Endothelial cell of umbilical vein (primary cell): Measurements from ENCODE around the gene SLC8A2. TPM values are rescaled to one million over a fixed set of nuclear protein-coding genes. Genes with fewer than 3 reads are reported as not detected.

ENCODE experiments used
- BruUV-seq: library from RNA; stranded (reverse); fragments of 400-500 nt; replicated peaks from 2 replicates; lab custom pipeline; 2021; lab: Mats Ljungman, UMichigan
- CTCF ChIA-PET: fragments of 300-600, 350-600 bp; sonication (Branson Sonifier 250); formaldehyde crosslinking; loops from one replicate; lab custom pipeline; 2021; ENCODE audit warnings: antibody characterized with exemption, inconsistent platforms; lab: Charles Lee
- POLR2A ChIA-PET: fragments of 300-600, 350-600 bp; sonication (Branson Sonifier 250); formaldehyde crosslinking; loops from one replicate; lab custom pipeline; 2021; ENCODE audit warnings: antibody characterized with exemption, inconsistent platforms; lab: Charles Lee
- DNase-seq: peaks from one replicate; pipeline ENCODE4 v3.0.0-alpha.2; 2011; ENCODE audit warnings: low read depth, low spot score
- FAIRE-seq: peaks from 2 replicates; lab custom pipeline; 2011; peaks lifted over from hg19 to GRCh38; lab: Jason Lieb, UNC
- H2AFZ ChIP-seq: 2 replicates; pipeline ENCODE4 v1.6.0; 2012; ENCODE audit warnings: low read depth, low read length, control low read depth, inconsistent platforms
- H3K27ac ChIP-seq: 2 replicates; pipeline ENCODE4 v1.5.1; 2011; ENCODE audit warnings: low read depth, mild to moderate bottlenecking, control low read depth, low read length, moderate library complexity; ENCODE audit not compliant: insufficient read depth
- H3K27me3 ChIP-seq, 2 experiments: 2 replicates each; pipeline versions ENCODE4 v1.6.0 to v1.6.1; 2011; ENCODE audit warnings: low read length in 2 of 2, mixed read lengths in 1 of 2; ENCODE audit not compliant: control insufficient read depth in 2 of 2, insufficient read depth in 2 of 2
- H3K36me3 ChIP-seq, 2 experiments: 2 replicates in 1 of 2; 3 replicates in 1 of 2; pipeline ENCODE4 v1.5.1; 2011; ENCODE audit warnings: low read length in 2 of 2, mild to moderate bottlenecking in 1 of 2, moderate library complexity in 1 of 2; ENCODE audit not compliant: control insufficient read depth in 2 of 2, insufficient read depth in 2 of 2; ENCODE audit errors: extremely low read depth in 1 of 2
- H3K4me1 ChIP-seq: 3 replicates; pipeline ENCODE4 v1.5.1; 2011; ENCODE audit warnings: mild to moderate bottlenecking, low read length; ENCODE audit not compliant: control insufficient read depth, insufficient read depth; ENCODE audit errors: extremely low read depth
- H3K4me2 ChIP-seq: 2 replicates; pipeline ENCODE4 v1.6.1; 2011; ENCODE audit warnings: low read length, control low read depth, mixed read lengths; ENCODE audit not compliant: insufficient read depth
- H3K4me3 ChIP-seq, 3 experiments: fragments of 200-600 bp in 1 of 3; sonication (generic), shearing (Covaris generic) in 1 of 3; replicated peaks in 1 of 3; 2 replicates each; pipeline ENCODE4 v1.5.1; 2011 to 2016; ENCODE audit warnings: control low read depth in 3 of 3, low read length in 3 of 3, mild to moderate bottlenecking in 2 of 3, inconsistent platforms in 1 of 3, low read depth in 1 of 3, moderate library complexity in 1 of 3; ENCODE audit not compliant: insufficient read depth in 1 of 3
- H3K79me2 ChIP-seq: 2 replicates; pipeline ENCODE4 v1.6.0; 2012; ENCODE audit warnings: low read length, inconsistent platforms; ENCODE audit not compliant: control insufficient read depth, insufficient read depth
- H3K9ac ChIP-seq: replicated peaks from 2 replicates; pipeline ENCODE3; 2011; ENCODE audit warnings: low read length, control low read depth; ENCODE audit not compliant: insufficient read depth; ENCODE audit errors: extremely low read depth
- H3K9me1 ChIP-seq: replicated peaks from 3 replicates; pipeline ENCODE4 v1.6.0; 2011; ENCODE audit warnings: mild to moderate bottlenecking, low read length; ENCODE audit not compliant: control insufficient read depth, insufficient read depth; ENCODE audit errors: extremely low read depth
- H3K9me3 ChIP-seq: replicated peaks from 2 replicates; pipeline ENCODE4 v1.5.1; 2012; ENCODE audit warnings: low read length, inconsistent platforms; ENCODE audit not compliant: control insufficient read depth, insufficient read depth
- H4K20me1 ChIP-seq: replicated peaks from 2 replicates; pipeline ENCODE3; 2011; ENCODE audit warnings: mild to moderate bottlenecking, low read length; ENCODE audit not compliant: control insufficient read depth, insufficient read depth; ENCODE audit errors: extremely low read depth
- EZH2 ChIP-seq: IDR thresholded peaks from 2 replicates; pipeline ENCODE4 v1.6.1; 2012; ENCODE audit warnings: borderline replicate concordance, low read depth, mild to moderate bottlenecking, moderate library complexity, low read length, inconsistent platforms; ENCODE audit not compliant: severe bottlenecking
- FOS ChIP-seq: IDR thresholded peaks from 2 replicates; pipeline ENCODE4 v1.6.1; 2011; ENCODE audit warnings: mild to moderate bottlenecking, low read length, moderate library complexity, borderline replicate concordance; ENCODE audit not compliant: insufficient read depth
- GATA2 ChIP-seq: IDR thresholded peaks from 2 replicates; pipeline ENCODE4 v1.7.0; 2011; ENCODE audit warnings: low read depth, mild to moderate bottlenecking, moderate library complexity, mixed read lengths, low read length; ENCODE audit not compliant: insufficient read length, insufficient read depth
- JUN ChIP-seq: IDR thresholded peaks from 2 replicates; pipeline ENCODE4 v1.6.1; 2011; ENCODE audit warnings: borderline replicate concordance, low read depth; ENCODE audit not compliant: insufficient read length, insufficient read depth
- MYC ChIP-seq: IDR thresholded peaks from one replicate; pipeline ENCODE4 v1.6.1; 2011; ENCODE audit warnings: mild to moderate bottlenecking, low read depth, low read length
- POLR2A ChIP-seq: IDR thresholded peaks from 2 replicates; pipeline ENCODE4 v1.6.1; 2012; ENCODE audit warnings: low read depth, mild to moderate bottlenecking, control low read depth, low read length
- POLR2AphosphoS5 ChIP-seq: IDR thresholded peaks from 2 replicates; pipeline ENCODE4 v1.6.1; 2012; ENCODE audit warnings: low read depth, mild to moderate bottlenecking, control low read depth, low read length, moderate library complexity; ENCODE audit not compliant: insufficient read depth
- dilution Hi-C: fragments of 300-500 bp; cut with MboI; formaldehyde crosslinking; loops from one replicate; pipeline ENCODE4 v1.15.0; 2019; ENCODE audit warnings: low sequenced_read_pairs; ENCODE audit not compliant: extremely low pct_ligation_motif_present
- intact Hi-C: fragments of 100-400 bp; cut with micrococcal nuclease; formaldehyde crosslinking; loops from one replicate; pipeline ENCODE4 v1.10.0; 2022
- polyA plus RNA-seq, 4 experiments: library from polyadenylated mRNA; depleted of rRNA in 3 of 4; stranded (reverse) in 3 of 4; unstranded in 1 of 4; fragments of >200 nt; gene quantifications; 2 replicates each; pipeline versions ENCODE4 v1.2.1 to v1.2.3, GENCODE V29; 2011 to 2012; ENCODE audit warnings: missing spikeins in 1 of 4
- total RNA-seq: library from RNA; stranded (reverse); gene quantifications from 2 replicates; pipeline ENCODE4 v1.2.3, GENCODE V29; 2021
- TF ChIP-seq, protein P1 (sequence below), 2 donors: IDR thresholded peaks; 1 replicate in 1 of 2; 2 replicates in 1 of 2; pipeline ENCODE4 v1.5.1; 2011; ENCODE audit warnings: low read length in 2 of 2, mild to moderate bottlenecking in 2 of 2, moderate library complexity in 2 of 2, control low read depth in 1 of 2, inconsistent platforms in 1 of 2, low read depth in 1 of 2; ENCODE audit not compliant: insufficient read depth in 1 of 2; ENCODE audit errors: extremely low read depth in 1 of 2
- TF ChIP-seq, protein P2 (sequence below): IDR thresholded peaks from 2 replicates; pipeline ENCODE4 v1.6.1; 2011; ENCODE audit not compliant: insufficient read depth, insufficient read length

Gene SLC8A2
- total and polyA plus RNA-seq, 2 donors (not counting 3 experiments of a cell fraction or from before 2014, with no cell fraction given) = not detected

DNA sequence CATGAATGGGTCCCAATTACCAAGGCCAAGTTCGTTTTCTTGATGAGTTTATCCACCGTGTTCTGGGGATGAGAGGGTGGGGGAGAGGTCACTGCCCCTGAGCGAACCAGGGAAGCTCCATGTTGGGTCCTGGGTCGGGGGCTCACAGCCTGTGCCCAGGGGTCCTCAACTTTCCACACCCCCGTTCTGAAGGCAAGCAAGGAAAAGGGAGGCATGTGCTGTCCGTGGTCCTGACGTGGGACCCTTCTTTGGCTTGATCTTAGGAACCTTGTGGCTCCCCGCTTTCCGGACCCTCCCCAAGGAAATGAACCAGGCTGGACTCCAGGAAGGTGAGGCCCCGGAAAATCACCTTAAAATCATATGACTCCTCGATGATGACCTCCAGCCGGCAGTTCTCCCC, 34.2 kb downstream of the SLC8A2 start:
- no peaks in the 10 kb centered on the region for H3K9me1 ChIP-seq
- H3K9me3 ChIP-seq = no peaks in the 10 kb centered on the region
- H3K4me1 ChIP-seq = no peaks in the 10 kb centered on the region
- BruUV-seq = no TSS peak
- H3K27me3 ChIP-seq = peaks cover 0 to 2% of the 10 kb centered on the region in 2 experiments
- dilution Hi-C loops = no loop called here
- no peaks in the 10 kb centered on the region for H3K36me3 ChIP-seq
- no peak for TF ChIP-seq MYC
- TF ChIP-seq EZH2 = no peak
- TF ChIP-seq POLR2A = no peak
- TF ChIP-seq, protein P1, sequence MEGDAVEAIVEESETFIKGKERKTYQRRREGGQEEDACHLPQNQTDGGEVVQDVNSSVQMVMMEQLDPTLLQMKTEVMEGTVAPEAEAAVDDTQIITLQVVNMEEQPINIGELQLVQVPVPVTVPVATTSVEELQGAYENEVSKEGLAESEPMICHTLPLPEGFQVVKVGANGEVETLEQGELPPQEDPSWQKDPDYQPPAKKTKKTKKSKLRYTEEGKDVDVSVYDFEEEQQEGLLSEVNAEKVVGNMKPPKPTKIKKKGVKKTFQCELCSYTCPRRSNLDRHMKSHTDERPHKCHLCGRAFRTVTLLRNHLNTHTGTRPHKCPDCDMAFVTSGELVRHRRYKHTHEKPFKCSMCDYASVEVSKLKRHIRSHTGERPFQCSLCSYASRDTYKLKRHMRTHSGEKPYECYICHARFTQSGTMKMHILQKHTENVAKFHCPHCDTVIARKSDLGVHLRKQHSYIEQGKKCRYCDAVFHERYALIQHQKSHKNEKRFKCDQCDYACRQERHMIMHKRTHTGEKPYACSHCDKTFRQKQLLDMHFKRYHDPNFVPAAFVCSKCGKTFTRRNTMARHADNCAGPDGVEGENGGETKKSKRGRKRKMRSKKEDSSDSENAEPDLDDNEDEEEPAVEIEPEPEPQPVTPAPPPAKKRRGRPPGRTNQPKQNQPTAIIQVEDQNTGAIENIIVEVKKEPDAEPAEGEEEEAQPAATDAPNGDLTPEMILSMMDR (IDR thresholded peaks at IDR 0.05; ENCODE audit: extremely low read depth in 1 of 2, insufficient read depth in 1 of 2, low read depth in 1 of 2, low read length in 2 of 2) = no peak
- TF ChIP-seq GATA2 = no peak
- no peak for TF ChIP-seq JUN
- no peak for TF ChIP-seq FOS
- TF ChIP-seq, protein P2, sequence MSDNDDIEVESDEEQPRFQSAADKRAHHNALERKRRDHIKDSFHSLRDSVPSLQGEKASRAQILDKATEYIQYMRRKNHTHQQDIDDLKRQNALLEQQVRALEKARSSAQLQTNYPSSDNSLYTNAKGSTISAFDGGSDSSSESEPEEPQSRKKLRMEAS = no peak
- TF ChIP-seq POLR2AphosphoS5 = no peak
- no peak overlapping the region for H3K4me2 ChIP-seq
- intact Hi-C loops = loop anchor here (5.0 kb wide), 1 partner anchor 175 kb away; no protein-coding TSS in a partner anchor
- no peaks in the 10 kb centered on the region for H4K20me1 ChIP-seq
- FAIRE-seq (no peak), DNase-seq (no peak)
- no peak overlapping the region for H2AFZ ChIP-seq
- ChIA-PET POLR2A (no interaction called here), CTCF (interaction anchor here (0.9 to 10.7 kb wide), 4 partner anchors 9 to 270 kb away, joined by 5 to 454 read pairs (median 70); no protein-coding TSS in a partner anchor)
- no peak overlapping the region for H3K9ac ChIP-seq
- H3K27ac ChIP-seq = no peak overlapping the region
- H3K79me2 ChIP-seq = no peaks in the 10 kb centered on the region
- no peak overlapping the region for H3K4me3 ChIP-seq
